B cell (primary cell): ENCODE results near the gene DCPS. TPM values are rescaled to one million over a fixed set of nuclear protein-coding genes. Genes with fewer than 3 reads are reported as not detected.

Experiments used
- ATAC-seq: fragments of 200-7000 bp; cut with Tn5 transposase; one replicate; pipeline ENCODE4 v1.10.0; 2021; ENCODE audit warnings: low read depth, mild to moderate bottlenecking, moderate number of reproducible peaks, moderate library complexity
- CTCF ChIA-PET: fragments of 350-600 bp; sonication (Branson Sonifier 250); formaldehyde crosslinking; loops from one replicate; lab custom pipeline; 2021; ENCODE audit warnings: antibody characterized with exemption, inconsistent platforms; lab: Charles Lee
- POLR2A ChIA-PET: fragments of 350-600 bp; sonication (Branson Sonifier 250); formaldehyde crosslinking; loops from one replicate; lab custom pipeline; 2021; ENCODE audit warnings: antibody characterized with exemption; lab: Charles Lee
- DNase-seq: peaks from one replicate; pipeline ENCODE4 v3.0.0; 2013
- H2AFZ ChIP-seq: 2 replicates; pipeline ENCODE4 v1.6.1; 2012; ENCODE audit warnings: mild to moderate bottlenecking, low read depth, low read length; ENCODE audit not compliant: insufficient read depth, poor library complexity, severe bottlenecking
- H3K27ac ChIP-seq, 2 donors: 1 replicate in 1 of 2; 2 replicates in 1 of 2; pipeline ENCODE4 v1.5.1; 2012 to 2013; ENCODE audit warnings: low read length in 2 of 2, mild to moderate bottlenecking in 2 of 2, moderate library complexity in 1 of 2
- H3K27me3 ChIP-seq, 4 experiments: fragments of 200-600 bp in 1 of 4; sonication (generic) in 1 of 4; replicated peaks in 1 of 4; 1 replicate in 2 of 4; 2 replicates in 2 of 4; pipeline versions ENCODE4 v1.6.1 to v1.7.0; 2013 to 2016; ENCODE audit warnings: low read length in 3 of 4, mild to moderate bottlenecking in 2 of 4, mixed read lengths in 1 of 4, moderate library complexity in 1 of 4; ENCODE audit not compliant: insufficient read depth in 4 of 4, control insufficient read depth in 3 of 4; ENCODE audit errors: control extremely low read depth in 1 of 4
- H3K36me3 ChIP-seq, 2 experiments: replicated peaks in 1 of 2; 1 replicate in 1 of 2; 2 replicates in 1 of 2; pipeline versions ENCODE4 v1.6.1 to v1.7.1; 2013; ENCODE audit warnings: low read length in 1 of 2; ENCODE audit not compliant: insufficient read depth in 2 of 2, control insufficient read depth in 1 of 2; ENCODE audit errors: control extremely low read depth in 1 of 2, extremely low read depth in 1 of 2
- H3K4me1 ChIP-seq, 2 donors: fragments of 200-600 bp in 1 of 2; sonication (generic) in 1 of 2; 1 replicate in 1 of 2; 2 replicates in 1 of 2; pipeline versions ENCODE4 v1.5.1 to v1.6.1; 2013 to 2017; ENCODE audit warnings: low read length in 2 of 2; ENCODE audit not compliant: control insufficient read depth in 2 of 2, insufficient read depth in 2 of 2
- H3K4me2 ChIP-seq: replicated peaks from 2 replicates; pipeline ENCODE3; 2012; ENCODE audit warnings: mild to moderate bottlenecking, low read depth, low read length; ENCODE audit not compliant: poor library complexity, severe bottlenecking
- H3K4me3 ChIP-seq, 5 experiments: fragments of 200-600 bp in 1 of 5; sonication (generic) in 1 of 5; 1 replicate in 3 of 5; 2 replicates in 2 of 5; pipeline versions ENCODE4 v1.5.1 to v1.7.0; 2011 to 2016; ENCODE audit warnings: low read length in 4 of 5, mild to moderate bottlenecking in 4 of 5, low read depth in 2 of 5, control low read depth in 1 of 5, moderate library complexity in 1 of 5; ENCODE audit not compliant: insufficient read depth in 1 of 5; ENCODE audit errors: control extremely low read depth in 1 of 5, extremely low read depth in 1 of 5
- H3K79me2 ChIP-seq: fragments of 200-600 bp; sonication (generic); one replicate; pipeline ENCODE4 v1.6.0; 2016; ENCODE audit warnings: low read length; ENCODE audit not compliant: control insufficient read depth, insufficient read depth
- H3K9ac ChIP-seq: fragments of 200-600 bp; sonication (generic); 2 replicates; pipeline ENCODE4 v1.6.1; 2017; ENCODE audit warnings: mild to moderate bottlenecking, low read length, moderate library complexity
- H3K9me3 ChIP-seq, 3 donors: one replicate each; pipeline versions ENCODE4 v1.6.1 to v1.7.1; 2013; ENCODE audit warnings: low read length in 2 of 3; ENCODE audit not compliant: control insufficient read depth in 2 of 3, insufficient read depth in 1 of 3; ENCODE audit errors: control extremely low read depth in 1 of 3
- H4K20me1 ChIP-seq: 2 replicates; pipeline ENCODE4 v1.6.0; 2012; ENCODE audit warnings: mild to moderate bottlenecking, low read length; ENCODE audit not compliant: insufficient read depth, control insufficient read depth, poor library complexity, severe bottlenecking
- H3K27ac Mint-ChIP-seq: one replicate; pipeline ENCODE4 v1.8.0; 2021; ENCODE audit warnings: mixed read lengths
- H3K27me3 Mint-ChIP-seq: one replicate; pipeline ENCODE4 v1.8.0; 2021; ENCODE audit warnings: mixed read lengths
- H3K4me1 Mint-ChIP-seq: one replicate; pipeline ENCODE4 v1.8.0; 2021; ENCODE audit warnings: mixed read lengths
- H3K4me3 Mint-ChIP-seq: one replicate; pipeline ENCODE4 v1.8.0; 2021; ENCODE audit warnings: mixed read lengths
- H3K9me3 Mint-ChIP-seq: one replicate; pipeline ENCODE4 v1.8.0; 2022; ENCODE audit warnings: mixed read lengths; ENCODE audit not compliant: insufficient read depth
- EZH2 ChIP-seq: IDR thresholded peaks from 2 replicates; pipeline ENCODE4 v1.6.1; 2012; ENCODE audit warnings: borderline replicate concordance, low read depth, mild to moderate bottlenecking, moderate library complexity, low read length; ENCODE audit not compliant: insufficient read depth, poor library complexity, severe bottlenecking
- WGBS: methylation state at CpG from one replicate; pipeline ENCODE4 v1.1.5; 2013; ENCODE audit warnings: missing lambda C conversion rate; ENCODE audit not compliant: insufficient coverage; 5-methylcytosine and 5-hydroxymethylcytosine counted together
- intact Hi-C: fragments of 100-400 bp; cut with micrococcal nuclease; formaldehyde crosslinking; loops from one replicate; pipeline ENCODE4 v1.10.0; 2022
- polyA plus RNA-seq: library from polyadenylated mRNA; depleted of rRNA; stranded (reverse); fragments of >200 nt; gene quantifications from 2 replicates; pipeline ENCODE4 v1.2.3, GENCODE V29; 2012
- total RNA-seq, 2 donors: library from RNA; stranded (reverse); fragments of 120-200 nt in 1 of 2; gene quantifications; 1 replicate in 1 of 2; 2 replicates in 1 of 2; pipeline versions ENCODE4 v1.2.3 to v1.2.4, GENCODE V29; 2013 to 2022
- TF ChIP-seq, protein P1 (sequence below): fragments of 200-600 bp; IDR thresholded peaks from one replicate; pipeline ENCODE4 v1.8.0; 2022; ENCODE audit warnings: antibody characterized with exemption, mild to moderate bottlenecking

Gene DCPS
- total and polyA plus RNA-seq, 2 donors (not counting 1 experiment from before 2014, with no cell fraction given): 21.7 to 37.1 TPM

DNA sequence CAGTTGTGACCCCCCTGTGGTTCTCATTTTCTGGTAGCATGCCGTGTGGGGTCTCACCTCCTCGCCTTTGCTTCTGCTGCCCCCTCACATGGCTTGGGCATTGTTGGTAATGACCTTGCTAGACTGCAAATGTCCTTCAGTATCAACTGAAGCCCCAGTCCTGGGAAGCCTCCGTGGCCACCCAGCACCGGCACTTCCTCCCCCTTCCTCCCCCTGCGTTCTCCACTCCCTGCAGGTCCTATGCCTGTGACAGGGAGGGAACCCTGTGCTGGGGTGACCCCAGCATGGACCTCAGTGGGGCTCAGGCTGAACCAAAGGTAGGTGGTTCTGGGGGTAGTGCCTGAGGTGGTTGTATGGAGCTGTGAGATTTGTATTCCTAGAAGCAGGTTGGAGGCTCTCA lies 57.5 kb downstream of the DCPS start:
- Histone ChIP-seq H3K4me1 (peaks cover 0 to 2% of the 10 kb centered on the region in 2 donors), H4K20me1 (no peaks in the 10 kb centered on the region), H3K27me3 (peaks cover 0 to 12% (median 0%) of the 10 kb centered on the region in 4 experiments), H3K4me3 (no peak overlapping the region), H3K9me3 (no peaks in the 10 kb centered on the region), H3K36me3 (no peaks in the 10 kb centered on the region), H3K9ac (no peak overlapping the region), H2AFZ (no peak overlapping the region), H3K4me2 (no peak overlapping the region), H3K79me2 (no peaks in the 10 kb centered on the region), H3K27ac (no peak overlapping the region)
- ChIA-PET CTCF (interaction anchor here (0.7 kb wide), 1 partner anchor 986 kb away, joined by 5 read pairs; no protein-coding TSS in a partner anchor), POLR2A (no interaction called here)
- no peak for DNase-seq
- Mint-ChIP-seq H3K27ac (no peak overlapping the region), H3K4me3 (no peak overlapping the region), H3K9me3 (no peaks in the 10 kb centered on the region), H3K27me3 (no peaks in the 10 kb centered on the region), H3K4me1 (peaks cover 2% of the 10 kb centered on the region)
- no peak for ATAC-seq
- 95% methylated on average over 2 of the region's 5 CpGs for WGBS
- no peak for TF ChIP-seq EZH2
- TF ChIP-seq, protein P1, sequence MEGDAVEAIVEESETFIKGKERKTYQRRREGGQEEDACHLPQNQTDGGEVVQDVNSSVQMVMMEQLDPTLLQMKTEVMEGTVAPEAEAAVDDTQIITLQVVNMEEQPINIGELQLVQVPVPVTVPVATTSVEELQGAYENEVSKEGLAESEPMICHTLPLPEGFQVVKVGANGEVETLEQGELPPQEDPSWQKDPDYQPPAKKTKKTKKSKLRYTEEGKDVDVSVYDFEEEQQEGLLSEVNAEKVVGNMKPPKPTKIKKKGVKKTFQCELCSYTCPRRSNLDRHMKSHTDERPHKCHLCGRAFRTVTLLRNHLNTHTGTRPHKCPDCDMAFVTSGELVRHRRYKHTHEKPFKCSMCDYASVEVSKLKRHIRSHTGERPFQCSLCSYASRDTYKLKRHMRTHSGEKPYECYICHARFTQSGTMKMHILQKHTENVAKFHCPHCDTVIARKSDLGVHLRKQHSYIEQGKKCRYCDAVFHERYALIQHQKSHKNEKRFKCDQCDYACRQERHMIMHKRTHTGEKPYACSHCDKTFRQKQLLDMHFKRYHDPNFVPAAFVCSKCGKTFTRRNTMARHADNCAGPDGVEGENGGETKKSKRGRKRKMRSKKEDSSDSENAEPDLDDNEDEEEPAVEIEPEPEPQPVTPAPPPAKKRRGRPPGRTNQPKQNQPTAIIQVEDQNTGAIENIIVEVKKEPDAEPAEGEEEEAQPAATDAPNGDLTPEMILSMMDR: no peak
- intact Hi-C loops: no loop called here

DNA sequence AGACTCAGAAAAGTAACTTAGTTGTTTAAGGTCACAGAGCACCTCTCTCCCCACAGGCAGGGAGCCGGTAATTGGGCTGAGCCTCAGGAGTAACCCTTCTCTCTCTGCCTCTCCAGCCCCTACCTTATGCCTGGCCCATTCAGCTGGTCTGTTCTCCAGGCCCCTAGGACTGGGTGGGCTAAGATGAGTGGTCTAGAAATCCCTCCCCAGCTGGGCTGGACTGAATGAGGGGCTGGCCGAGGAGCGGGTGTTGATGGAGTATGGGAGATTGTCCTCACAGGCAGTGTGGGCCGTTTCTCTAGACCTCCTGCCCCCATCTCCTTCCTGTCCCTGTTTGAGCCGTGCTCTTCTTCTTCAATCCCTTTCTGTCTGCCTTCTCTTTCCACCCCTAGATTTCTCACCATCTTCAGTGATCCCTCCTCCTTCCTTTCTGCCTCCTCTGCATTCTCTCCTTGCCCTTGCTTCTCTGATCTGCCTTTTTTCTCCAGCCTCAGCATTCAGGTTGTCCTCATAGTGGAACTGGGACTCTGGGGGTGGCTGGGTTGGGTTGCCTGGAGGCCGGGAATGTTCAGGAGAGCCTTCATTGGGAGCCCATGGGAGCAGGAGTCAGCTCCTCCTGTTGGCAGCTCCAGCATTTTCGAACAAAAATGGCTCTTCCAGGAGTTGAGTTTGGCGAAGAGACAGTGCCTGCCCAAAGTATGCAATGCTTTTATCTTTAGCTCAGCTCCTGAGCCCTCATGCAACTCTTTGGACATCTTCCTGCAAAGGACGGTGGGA lies 59.2 kb downstream of the DCPS start:
- Histone ChIP-seq H3K4me1 (no peaks in the 10 kb centered on the region), H3K79me2 (no peaks in the 10 kb centered on the region), H4K20me1 (no peaks in the 10 kb centered on the region), H3K4me3 (no peak overlapping the region), H3K27me3 (peaks cover 0 to 9% (median 0%) of the 10 kb centered on the region in 4 experiments), H3K27ac (no peak overlapping the region), H3K4me2 (no peak overlapping the region), H3K9ac (no peak overlapping the region), H3K9me3 (no peaks in the 10 kb centered on the region), H2AFZ (no peak overlapping the region), H3K36me3 (no peaks in the 10 kb centered on the region)
- Mint-ChIP-seq H3K4me1 (no peaks in the 10 kb centered on the region), H3K27me3 (no peaks in the 10 kb centered on the region), H3K4me3 (no peak overlapping the region), H3K27ac (no peak overlapping the region), H3K9me3 (no peaks in the 10 kb centered on the region)
- POLR2A ChIA-PET: no interaction called here
- TF ChIP-seq, protein P1: no peak
- no peak for TF ChIP-seq EZH2
- DNase-seq (no peak), ATAC-seq (no peak)
- intact Hi-C loops: no loop called here
- 95% methylated on average over 5 of the region's 9 CpGs for WGBS
- CTCF ChIA-PET: no interaction called here
